Ovary (tissue), 9 donors: ENCODE data around the gene CDC37. TPM values are rescaled to one million over a fixed set of nuclear protein-coding genes. Genes with fewer than 3 reads are reported as not detected.
A peak's percentile ranks its signal among the peaks of the same experiment; 100 is the strongest.
"Not testable (repeated sequence)": the region's sequence is repeated elsewhere in the genome, so short reads cannot be mapped to it uniquely, and the experiment has no call there.

Experiments used
- DNase-seq, 5 donors: peaks; one replicate each; pipeline ENCODE4 v3.0.0-alpha.2; 2019 to 2020
- H3K27ac ChIP-seq, 2 donors: fragments of 200-600 bp; one replicate each; pipeline versions ENCODE4 v1.5.1 to v1.8.0; 2019 to 2022
- H3K27me3 ChIP-seq: fragments of 200-600 bp; one replicate; pipeline ENCODE4 v1.8.0; 2022
- H3K36me3 ChIP-seq: fragments of 200-600 bp; sonication (generic); one replicate; pipeline ENCODE4 v1.5.1; 2019
- H3K4me1 ChIP-seq: one replicate; pipeline ENCODE4 v1.8.1; 2013; ENCODE audit warnings: mild to moderate bottlenecking, moderate library complexity; ENCODE audit not compliant: insufficient read depth
- H3K4me3 ChIP-seq: fragments of 200-600 bp; sonication (generic); one replicate; pipeline ENCODE4 v1.5.1; 2017
- H3K9me3 ChIP-seq, 2 donors: fragments of 200-600 bp in 1 of 2; sonication (generic) in 1 of 2; one replicate each; pipeline versions ENCODE4 v1.5.1 to v1.8.1; 2013 to 2019; ENCODE audit warnings: mild to moderate bottlenecking in 1 of 2, moderate library complexity in 1 of 2
- CTCF ChIP-seq, 3 donors: fragments of 450-650 bp in 2 of 3; fragments of 200-600 bp in 1 of 3; IDR thresholded peaks; one replicate each; pipeline versions ENCODE4 v1.5.1 to v1.8.0; 2016 to 2022; ENCODE audit warnings: antibody characterized with exemption in 3 of 3, mild to moderate bottlenecking in 1 of 3
- EP300 ChIP-seq: sonication (generic); formaldehyde crosslinking; IDR thresholded peaks from one replicate; pipeline ENCODE4 v1.6.1; 2017; ENCODE audit warnings: antibody characterized with exemption
- POLR2A ChIP-seq: fragments of 450-650 bp; IDR thresholded peaks from one replicate; pipeline ENCODE4 v1.6.1; 2017; ENCODE audit warnings: antibody characterized with exemption, mild to moderate bottlenecking, moderate library complexity
- WGBS, 3 donors: extraction: QIAGEN DNeasy Blood & Tissue Kit in 1 of 3; methylation state at CpG; one replicate each; pipeline versions ENCODE4 v1.1.5 to v1.1.7; 2013 to 2017; 5-methylcytosine and 5-hydroxymethylcytosine counted together
- intact Hi-C, 4 donors: fragments of 100-400 bp; cut with DNase I; formaldehyde crosslinking; loops; one replicate each; pipeline versions ENCODE4 v1.11.0 to v1.15.1; 2022 to 2023
- polyA plus RNA-seq, 2 donors: library from polyadenylated mRNA; stranded (reverse); fragments of 200-250 nt in 1 of 2; fragments of 350-450 nt in 1 of 2; fragmentation: Illumina TruSeq in 1 of 2; extraction: RNeasy Lipid Tissue Mini Kit (QIAGEN cat#74804) in 1 of 2; gene quantifications; one replicate each; pipeline ENCODE4 v1.2.3, GENCODE V29; 2013 to 2014
- total RNA-seq, 7 donors: library from RNA; depleted of rRNA in 2 of 7; stranded (reverse); fragments of >200 nt in 2 of 7; fragmentation: NEBNext Ultra II Directional in 3 of 7; extraction: Animal tissue kit (Norgen Biotek cat#: 25700) in 3 of 7; gene quantifications; one replicate each; pipeline versions ENCODE4 v1.1.0 to v1.2.4, GENCODE V29; 2016 to 2023
- donor health status: DM: no; HTN: no; CAD: no; lungs with moderate emphysema.
- donor health status: DM: no; HTN: no; CAD: no.
- donor health status: Bipolar disorder and iron deficiency.
- donor health status: DM: yes; HTN: yes; CAD: no.
- donor health status: DM: no; HTN: no; CAD: no.
- donor health status: DM: yes; HTN: yes; CAD: no.

CDC37 gene
- total and polyA plus RNA-seq, 9 donors, result 81.3 to 180 (median 115) TPM

- Histone ChIP-seq H3K4me3 (peak overlapping the region; percentile 98), H3K4me1 (peaks cover 5% of the 10 kb centered on the region), H3K9me3 (no peaks in the 10 kb centered on the region), H3K27me3 (no peaks in the 10 kb centered on the region), H3K36me3 (no peaks in the 10 kb centered on the region), H3K27ac (no peak overlapping the region)
- TF ChIP-seq EP300 (no peak), CTCF (IDR thresholded peaks at IDR 0.05) (peak in 1 of 3 donors; percentile 11), POLR2A (no peak)
- intact Hi-C loops, result loop anchor here in 1 of 4 donors (5.0 kb wide), 1 partner anchor 48 kb away; the partner anchor contains the start of gene RAVER1
- no peak for DNase-seq
- 1 to 3% (median 2%) methylated on average over 10 of the region's 10 CpGs for WGBS, 3 donors
Observed at GRCh38 chr19:10379880-10380312, 23.4 kb downstream of the CDC37 start.

GRCh38 chr19:10378124-10378523 is 25.2 kb downstream of the CDC37 start:
- no peak for TF ChIP-seq EP300
- intact Hi-C loops, result no loop called here
- WGBS, 3 donors, result 96 to 98% (median 97%) methylated on average over 8 of the region's 8 CpGs

GRCh38 chr19:10377140-10377640 is 26.2 kb downstream of the CDC37 start:
- H3K4me3 ChIP-seq, H3K27ac ChIP-seq, intact Hi-C loops, H3K4me1 ChIP-seq, H3K9me3 ChIP-seq, H3K27me3 ChIP-seq, H3K36me3 ChIP-seq, DNase-seq: not testable (repeated sequence)
- WGBS, 3 donors, result 90 to 100% (median 92%) methylated on average over 2 of the region's 2 CpGs

More at GRCh38 chr19:10378124-10378523, 25.2 kb downstream of the CDC37 start:
- Histone ChIP-seq H3K9me3 (no peaks in the 10 kb centered on the region), H3K27me3 (no peaks in the 10 kb centered on the region), H3K36me3 (no peaks in the 10 kb centered on the region), H3K4me3 (no peak overlapping the region), H3K4me1 (peaks cover 5% of the 10 kb centered on the region), H3K27ac (no peak overlapping the region)
- no peak for DNase-seq

- Histone ChIP-seq H3K36me3 (no peaks in the 10 kb centered on the region), H3K27ac (no peak overlapping the region), H3K4me3 (no peak overlapping the region), H3K4me1 (peaks cover 5% of the 10 kb centered on the region), H3K9me3 (no peaks in the 10 kb centered on the region), H3K27me3 (no peaks in the 10 kb centered on the region)
- TF ChIP-seq POLR2A (no peak), CTCF (IDR thresholded peaks at IDR 0.05) (no peak), EP300 (no peak)
- DNase-seq, result no peak
- WGBS, 3 donors, result 88 to 90% (median 90%) methylated on average over 5 of the region's 5 CpGs
- intact Hi-C loops, result no loop called here
Observed at GRCh38 chr19:10374931-10375330, 28.4 kb downstream of the CDC37 start.

GRCh38 chr19:10372690-10373089 is 30.7 kb downstream of the CDC37 start:
- no peak for TF ChIP-seq POLR2A
- no peak for TF ChIP-seq EP300
- TF ChIP-seq CTCF (IDR thresholded peaks at IDR 0.05), result no peak
- 92 to 100% (median 94%) methylated on average over 3 of the region's 3 CpGs for WGBS, 3 donors
- Histone ChIP-seq H3K9me3 (no peaks in the 10 kb centered on the region), H3K36me3 (no peaks in the 10 kb centered on the region), H3K27ac (no peak overlapping the region), H3K4me1 (no peaks in the 10 kb centered on the region), H3K4me3 (no peak overlapping the region), H3K27me3 (no peaks in the 10 kb centered on the region)
- no peak for DNase-seq
- intact Hi-C loops, result no loop called here
